Prostate gland (tissue), 2 donors: ENCODE measurements around the gene PCK1.

Experiments
- CTCF ChIP-seq, 4 experiments: fragments of 200-600 bp in 2 of 4; fragments of 450-650 bp in 2 of 4; sonication (generic) in 2 of 4; IDR thresholded peaks; 1 replicate in 3 of 4; 2 replicates in 1 of 4; pipeline ENCODE4 v1.5.1; 2016 to 2019; ENCODE audit warnings: antibody characterized with exemption in 4 of 4, mild to moderate bottlenecking in 2 of 4, moderate library complexity in 2 of 4
- POLR2A ChIP-seq: fragments of 450-650 bp; IDR thresholded peaks from one replicate; pipeline ENCODE4 v1.6.1; 2016; ENCODE audit warnings: antibody characterized with exemption, mild to moderate bottlenecking
- POLR2AphosphoS5 ChIP-seq: sonication (generic); formaldehyde crosslinking; IDR thresholded peaks from one replicate; pipeline ENCODE4 v1.6.1; 2017; ENCODE audit warnings: antibody characterized with exemption

- TF ChIP-seq CTCF (IDR thresholded peaks at IDR 0.05) (no peak), POLR2A (no peak), POLR2AphosphoS5 (no peak)
Observed at GRCh38 chr20:57536120-57536708, 24.7 kb upstream of the PCK1 start.
